MCF 10A (cell line): ENCODE measurements around the gene CHRFAM7A. TPM values are rescaled to one million over a fixed set of nuclear protein-coding genes. Genes with fewer than 3 reads are reported as not detected.
"Not testable (repeated sequence)": the region's sequence is repeated elsewhere in the genome, so short reads cannot be mapped to it uniquely, and the experiment has no call there.

Experiments
- BruUV-seq: library from RNA; stranded (reverse); fragments of 400-500 nt; replicated peaks from 2 replicates; lab custom pipeline; 2021; lab: Mats Ljungman, UMichigan
- CTCF ChIA-PET: fragments of 300-600 bp; sonication (Branson Sonifier 250); formaldehyde crosslinking; extraction: SDS; loops from one replicate; lab custom pipeline; 2021; ENCODE audit warnings: antibody characterized with exemption, inconsistent platforms; lab: Yijun Ruan, JAX
- POLR2A ChIA-PET: fragments of 300-600, 350-650 bp; sonication (Branson Sonifier 250); formaldehyde crosslinking; extraction: SDS; loops from one replicate; lab custom pipeline; 2020; ENCODE audit warnings: antibody characterized with exemption, inconsistent platforms; lab: Yijun Ruan, JAX
- DNase-seq: peaks from one replicate; pipeline ENCODE4 v3.0.0-alpha.2; 2018; ENCODE audit not compliant: unreplicated experiment
- H3K27ac Mint-ChIP-seq: one replicate; pipeline ENCODE4 v1.8.0; 2022; ENCODE audit warnings: mild to moderate bottlenecking, low read depth, mixed read lengths; ENCODE audit not compliant: unreplicated experiment
- H3K27me3 Mint-ChIP-seq: one replicate; pipeline ENCODE4 v1.8.0; 2022; ENCODE audit warnings: mixed read lengths; ENCODE audit not compliant: insufficient read depth, unreplicated experiment
- H3K36me3 Mint-ChIP-seq: one replicate; pipeline ENCODE4 v1.8.0; 2022; ENCODE audit warnings: mild to moderate bottlenecking, moderate library complexity, mixed read lengths; ENCODE audit not compliant: insufficient read depth, unreplicated experiment
- H3K4me1 Mint-ChIP-seq: one replicate; pipeline ENCODE4 v1.8.0; 2022; ENCODE audit warnings: mixed read lengths; ENCODE audit not compliant: insufficient read depth, unreplicated experiment
- H3K4me3 Mint-ChIP-seq: one replicate; pipeline ENCODE4 v1.8.0; 2022; ENCODE audit warnings: mild to moderate bottlenecking, moderate library complexity, mixed read lengths; ENCODE audit not compliant: unreplicated experiment
- H3K9me3 Mint-ChIP-seq: one replicate; pipeline ENCODE4 v1.8.0; 2022; ENCODE audit warnings: mixed read lengths; ENCODE audit not compliant: unreplicated experiment
- intact Hi-C: fragments of 100-400 bp; cut with micrococcal nuclease; formaldehyde crosslinking; loops from 2 replicates; pipeline ENCODE4 v1.14.1; 2022
- total RNA-seq: library from RNA; stranded (reverse); gene quantifications from 2 replicates; pipeline ENCODE4 v1.2.3, GENCODE V29; 2022
- TF ChIP-seq, protein P1 (sequence below): fragments of 200-600 bp; IDR thresholded peaks from one replicate; pipeline ENCODE4 v1.8.0; 2022; ENCODE audit warnings: antibody characterized with exemption, mild to moderate bottlenecking; ENCODE audit not compliant: unreplicated experiment

Gene CHRFAM7A
- total RNA-seq, 1 experiment from 2014 or later: 1.9 TPM

DNA sequence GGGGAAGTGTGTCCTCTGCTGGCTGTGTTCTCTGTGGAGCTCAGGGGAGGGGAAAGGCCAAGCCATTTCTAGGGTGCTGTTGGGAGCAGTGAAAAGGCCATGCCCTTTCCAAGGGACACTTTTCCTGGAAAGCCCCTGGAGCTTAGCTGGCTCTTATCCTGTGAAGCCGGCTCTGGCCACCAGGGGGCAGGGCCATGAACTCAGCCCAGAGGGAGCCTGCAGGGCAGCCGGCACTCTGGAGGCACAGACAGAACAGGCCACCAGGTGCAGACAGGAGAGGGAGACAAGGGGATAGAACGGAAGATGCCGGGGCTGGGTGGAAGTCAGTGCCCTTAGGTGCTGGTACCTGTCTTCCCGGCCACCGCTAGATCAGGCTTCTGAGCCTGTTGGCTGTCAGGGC, 5.6 kb upstream of the CHRFAM7A start:
- H3K27me3 Mint-ChIP-seq, intact Hi-C loops, H3K9me3 Mint-ChIP-seq, H3K4me1 Mint-ChIP-seq, CTCF ChIA-PET, H3K4me3 Mint-ChIP-seq, POLR2A ChIA-PET, H3K27ac Mint-ChIP-seq, H3K36me3 Mint-ChIP-seq, BruUV-seq, DNase-seq: not testable (repeated sequence)
- TF ChIP-seq, protein P1, sequence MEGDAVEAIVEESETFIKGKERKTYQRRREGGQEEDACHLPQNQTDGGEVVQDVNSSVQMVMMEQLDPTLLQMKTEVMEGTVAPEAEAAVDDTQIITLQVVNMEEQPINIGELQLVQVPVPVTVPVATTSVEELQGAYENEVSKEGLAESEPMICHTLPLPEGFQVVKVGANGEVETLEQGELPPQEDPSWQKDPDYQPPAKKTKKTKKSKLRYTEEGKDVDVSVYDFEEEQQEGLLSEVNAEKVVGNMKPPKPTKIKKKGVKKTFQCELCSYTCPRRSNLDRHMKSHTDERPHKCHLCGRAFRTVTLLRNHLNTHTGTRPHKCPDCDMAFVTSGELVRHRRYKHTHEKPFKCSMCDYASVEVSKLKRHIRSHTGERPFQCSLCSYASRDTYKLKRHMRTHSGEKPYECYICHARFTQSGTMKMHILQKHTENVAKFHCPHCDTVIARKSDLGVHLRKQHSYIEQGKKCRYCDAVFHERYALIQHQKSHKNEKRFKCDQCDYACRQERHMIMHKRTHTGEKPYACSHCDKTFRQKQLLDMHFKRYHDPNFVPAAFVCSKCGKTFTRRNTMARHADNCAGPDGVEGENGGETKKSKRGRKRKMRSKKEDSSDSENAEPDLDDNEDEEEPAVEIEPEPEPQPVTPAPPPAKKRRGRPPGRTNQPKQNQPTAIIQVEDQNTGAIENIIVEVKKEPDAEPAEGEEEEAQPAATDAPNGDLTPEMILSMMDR: peak; percentile 12

DNA sequence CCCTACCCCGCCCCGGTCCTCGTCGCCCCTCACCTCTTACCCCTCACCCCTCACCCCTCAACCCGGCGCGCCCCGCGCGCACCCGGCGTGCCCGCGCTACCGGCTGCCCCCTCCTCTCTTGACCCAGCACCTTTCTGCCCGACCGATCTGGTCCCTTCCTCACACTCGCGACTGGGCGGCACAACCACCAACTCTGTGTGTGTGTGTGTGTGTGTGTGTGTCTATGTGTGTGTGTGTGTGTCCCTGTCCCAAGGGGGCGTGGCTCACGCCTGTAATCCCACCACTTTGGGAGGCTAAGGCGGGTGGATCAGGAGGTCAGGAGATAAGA, 288 bp upstream of the CHRFAM7A start:
- DNase-seq, H3K4me3 Mint-ChIP-seq, H3K9me3 Mint-ChIP-seq, H3K27me3 Mint-ChIP-seq, H3K4me1 Mint-ChIP-seq, BruUV-seq, H3K36me3 Mint-ChIP-seq, intact Hi-C loops, CTCF ChIA-PET, H3K27ac Mint-ChIP-seq, POLR2A ChIA-PET: not testable (repeated sequence)

GRCh38 chr15:30386318-30386887, 6.9 kb downstream of the CHRFAM7A start:
- DNase-seq, H3K9me3 Mint-ChIP-seq, H3K4me1 Mint-ChIP-seq, H3K27ac Mint-ChIP-seq, CTCF ChIA-PET, intact Hi-C loops, POLR2A ChIA-PET, H3K36me3 Mint-ChIP-seq, BruUV-seq, H3K4me3 Mint-ChIP-seq, H3K27me3 Mint-ChIP-seq: not testable (repeated sequence)

DNA sequence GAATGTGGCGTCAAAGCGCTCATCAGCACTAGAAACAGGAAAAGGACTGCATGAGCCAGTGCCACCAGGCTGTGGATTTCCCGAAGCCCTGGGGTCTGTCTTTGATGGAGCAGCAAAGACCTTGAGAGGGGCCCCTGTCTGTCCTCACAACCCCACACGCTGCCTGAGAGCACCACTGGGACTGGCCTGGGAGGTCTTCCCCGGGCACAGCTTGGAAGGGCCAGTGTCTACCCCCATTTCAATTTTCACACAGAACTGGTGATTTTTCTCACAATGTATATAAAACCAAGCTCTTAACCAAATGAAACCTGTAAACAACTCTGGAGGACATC, 16.3 kb downstream of the CHRFAM7A start:
- intact Hi-C loops, CTCF ChIA-PET, H3K27me3 Mint-ChIP-seq, H3K4me1 Mint-ChIP-seq, H3K9me3 Mint-ChIP-seq, H3K27ac Mint-ChIP-seq, H3K4me3 Mint-ChIP-seq, POLR2A ChIA-PET, BruUV-seq, H3K36me3 Mint-ChIP-seq, DNase-seq: not testable (repeated sequence)

- not testable (repeated sequence) for H3K4me1 Mint-ChIP-seq
Observed at GRCh38 chr15:30376375-30377081, 16.8 kb downstream of the CHRFAM7A start.

DNA sequence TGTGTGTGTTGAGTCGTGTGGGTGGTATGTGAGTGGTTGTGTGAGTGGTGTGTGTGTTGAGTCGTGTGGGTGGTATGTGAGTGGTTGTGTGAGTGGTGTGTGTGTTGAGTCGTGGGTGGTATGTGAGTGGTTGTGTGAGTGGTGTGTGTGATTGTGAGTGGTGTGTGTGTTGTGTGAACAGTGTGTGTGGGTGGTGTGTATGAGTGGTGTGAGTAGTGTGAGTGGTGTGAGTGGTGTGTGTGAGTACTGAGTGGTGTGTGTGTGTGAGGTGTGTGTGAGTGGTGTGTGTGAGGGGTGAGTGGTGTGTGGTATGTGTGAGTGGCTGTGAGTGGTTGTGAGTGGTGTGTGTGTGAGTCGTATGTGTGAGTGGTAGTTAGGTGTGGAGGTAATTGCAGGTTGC, 17.5 kb downstream of the CHRFAM7A start:
- DNase-seq, H3K27ac Mint-ChIP-seq, H3K36me3 Mint-ChIP-seq, H3K4me3 Mint-ChIP-seq, H3K9me3 Mint-ChIP-seq, H3K27me3 Mint-ChIP-seq, BruUV-seq, H3K4me1 Mint-ChIP-seq, intact Hi-C loops, POLR2A ChIA-PET: not testable (repeated sequence)
- CTCF ChIA-PET: interaction anchor here (0.6 kb wide), 1 partner anchor 1390 kb away, joined by 3 read pairs; no protein-coding TSS in a partner anchor

More at GRCh38 chr15:30376375-30377081, 16.8 kb downstream of the CHRFAM7A start:
- H3K9me3 Mint-ChIP-seq, POLR2A ChIA-PET, H3K4me3 Mint-ChIP-seq, H3K27ac Mint-ChIP-seq, intact Hi-C loops, H3K27me3 Mint-ChIP-seq, DNase-seq, H3K36me3 Mint-ChIP-seq, BruUV-seq: not testable (repeated sequence)
- CTCF ChIA-PET: interaction anchor here (0.6 kb wide), 1 partner anchor 1389 kb away, joined by 3 read pairs; no protein-coding TSS in a partner anchor

DNA sequence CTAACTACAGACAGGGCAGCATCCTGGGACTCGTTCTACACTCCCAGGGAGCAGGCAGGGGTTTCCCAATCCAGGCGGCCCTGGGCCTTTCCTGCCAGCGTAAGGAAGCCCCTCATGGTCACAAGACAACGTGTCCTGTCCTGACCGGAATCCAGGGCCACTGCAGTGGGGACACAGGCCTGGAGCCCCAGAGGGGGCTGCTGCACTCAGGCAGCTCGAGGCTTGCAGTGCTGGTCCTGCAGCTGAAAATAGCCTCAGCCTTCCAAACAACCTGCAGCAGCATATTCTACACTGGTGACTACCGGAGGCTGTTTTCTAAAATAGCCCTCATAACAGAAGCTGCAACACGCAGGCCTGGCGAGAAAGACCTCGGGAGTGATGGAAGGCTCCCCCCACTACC, 18.5 kb downstream of the CHRFAM7A start:
- intact Hi-C loops, H3K4me3 Mint-ChIP-seq, POLR2A ChIA-PET, BruUV-seq, H3K4me1 Mint-ChIP-seq, H3K9me3 Mint-ChIP-seq, H3K36me3 Mint-ChIP-seq, H3K27ac Mint-ChIP-seq, CTCF ChIA-PET, DNase-seq, H3K27me3 Mint-ChIP-seq: not testable (repeated sequence)

DNA sequence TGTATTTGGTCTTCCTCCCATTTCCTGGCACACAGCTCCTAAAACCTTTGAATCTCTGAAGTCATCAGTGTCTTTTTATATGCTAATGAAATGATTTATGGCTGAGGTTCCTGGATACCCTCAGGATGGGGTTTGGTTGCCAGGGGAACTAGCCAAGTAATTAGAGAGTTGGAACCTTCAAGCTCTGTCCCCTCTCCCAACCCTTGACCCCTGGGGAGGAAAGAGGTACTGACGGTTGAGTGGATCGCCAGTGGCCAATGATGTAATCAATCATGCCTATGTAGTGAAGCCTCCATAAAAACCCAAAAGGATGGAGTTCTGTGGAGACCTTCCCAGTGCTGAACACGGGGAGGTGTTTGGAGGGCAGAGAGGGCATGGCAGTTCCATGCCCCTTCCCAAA, 25.1 kb downstream of the CHRFAM7A start:
- POLR2A ChIA-PET: not testable (repeated sequence)

More for the DNA sequence above, 25.1 kb downstream of the CHRFAM7A start:
- H3K27ac Mint-ChIP-seq, H3K27me3 Mint-ChIP-seq, DNase-seq, H3K4me1 Mint-ChIP-seq, H3K36me3 Mint-ChIP-seq, H3K9me3 Mint-ChIP-seq, CTCF ChIA-PET, H3K4me3 Mint-ChIP-seq, intact Hi-C loops, BruUV-seq: not testable (repeated sequence)
